H9 (cell line): Measurements from ENCODE around the gene DCDC1. TPM values are rescaled to one million over a fixed set of nuclear protein-coding genes. Genes with fewer than 3 reads are reported as not detected.

Experiments
- DNase-seq: peaks from one replicate; pipeline ENCODE4 v3.0.0-alpha.2; 2017
- H2AFZ ChIP-seq: one replicate; pipeline ENCODE4 v1.6.1; 2013; ENCODE audit warnings: mild to moderate bottlenecking, low read length, control low read depth, moderate library complexity
- H2AK5ac ChIP-seq: 2 replicates; pipeline ENCODE4 v1.6.1; 2013; ENCODE audit warnings: low read length, control low read depth, mixed read lengths; ENCODE audit not compliant: insufficient read length
- H2BK120ac ChIP-seq: one replicate; pipeline ENCODE4 v1.6.1; 2013; ENCODE audit warnings: low read depth, mild to moderate bottlenecking, low read length, control low read depth, inconsistent platforms; ENCODE audit not compliant: poor library complexity, severe bottlenecking
- H2BK12ac ChIP-seq: 2 replicates; pipeline ENCODE4 v1.6.1; 2013; ENCODE audit warnings: low read length, control low read depth, mixed read lengths, low read depth; ENCODE audit not compliant: insufficient read length
- H2BK15ac ChIP-seq: 2 replicates; pipeline ENCODE4 v1.6.1; 2013; ENCODE audit warnings: low read depth, low read length, control low read depth
- H2BK20ac ChIP-seq: one replicate; pipeline ENCODE4 v1.6.1; 2013; ENCODE audit warnings: low read depth, mild to moderate bottlenecking, low read length, control low read depth, inconsistent platforms; ENCODE audit not compliant: poor library complexity, severe bottlenecking
- H2BK5ac ChIP-seq: 2 replicates; pipeline ENCODE4 v1.6.1; 2013; ENCODE audit warnings: low read length, control low read depth, mixed read lengths; ENCODE audit not compliant: insufficient read length
- H3K14ac ChIP-seq: 2 replicates; pipeline ENCODE4 v1.6.1; 2013; ENCODE audit warnings: low read length, control low read depth; ENCODE audit not compliant: insufficient read depth
- H3K18ac ChIP-seq: 2 replicates; pipeline ENCODE4 v1.6.1; 2013; ENCODE audit warnings: low read depth, mild to moderate bottlenecking, mixed read lengths, low read length, control low read depth; ENCODE audit not compliant: insufficient read length
- H3K23ac ChIP-seq: 2 replicates; pipeline ENCODE4 v1.6.1; 2013; ENCODE audit warnings: low read length, control low read depth, mixed read lengths, low read depth; ENCODE audit not compliant: insufficient read length
- H3K23me2 ChIP-seq: 2 replicates; pipeline ENCODE4 v1.6.1; 2013; ENCODE audit warnings: low read depth, mild to moderate bottlenecking, mixed read lengths, low read length, control low read depth; ENCODE audit not compliant: insufficient read length, poor library complexity, severe bottlenecking
- H3K27ac ChIP-seq: 2 replicates; pipeline ENCODE4 v1.5.1; 2013; ENCODE audit warnings: low read length, control low read depth, mixed read lengths, low read depth; ENCODE audit not compliant: insufficient read length
- H3K27me3 ChIP-seq: 2 replicates; pipeline ENCODE4 v1.6.1; 2013; ENCODE audit warnings: low read length, control low read depth, inconsistent platforms; ENCODE audit not compliant: insufficient read depth
- H3K4ac ChIP-seq: 2 replicates; pipeline ENCODE4 v1.6.1; 2013; ENCODE audit warnings: low read depth, mild to moderate bottlenecking, control low read depth, inconsistent platforms, low read length, moderate library complexity
- H3K4me1 ChIP-seq: 2 replicates; pipeline ENCODE4 v1.6.1; 2013; ENCODE audit warnings: low read length, control low read depth, inconsistent platforms; ENCODE audit not compliant: insufficient read depth
- H3K4me2 ChIP-seq: 2 replicates; pipeline ENCODE4 v1.6.1; 2013; ENCODE audit warnings: low read length, control low read depth, mixed read lengths; ENCODE audit not compliant: insufficient read length, insufficient read depth
- H3K56ac ChIP-seq: 2 replicates; pipeline ENCODE4 v1.6.1; 2013; ENCODE audit warnings: low read depth, mild to moderate bottlenecking, mixed read lengths, low read length, control low read depth; ENCODE audit not compliant: insufficient read length
- H3K79me1 ChIP-seq: 2 replicates; pipeline ENCODE4 v1.6.1; 2013; ENCODE audit warnings: low read depth, mild to moderate bottlenecking, moderate library complexity, low read length, control low read depth, inconsistent platforms; ENCODE audit not compliant: insufficient read depth, poor library complexity, severe bottlenecking
- H3K79me2 ChIP-seq: 2 replicates; pipeline ENCODE4 v1.6.1; 2013; ENCODE audit warnings: low read length, control low read depth, inconsistent platforms; ENCODE audit not compliant: insufficient read depth
- H3K9ac ChIP-seq: 2 replicates; pipeline ENCODE4 v1.6.1; 2013; ENCODE audit warnings: low read length, control low read depth, mixed read lengths; ENCODE audit not compliant: insufficient read length; ENCODE audit errors: extremely low read depth
- H3K9me3 ChIP-seq: one replicate; pipeline ENCODE4 v1.6.1; 2013; ENCODE audit warnings: low read depth, low read length, inconsistent platforms; ENCODE audit not compliant: control insufficient read depth
- H3T11ph ChIP-seq: one replicate; pipeline ENCODE4 v1.6.1; 2013; ENCODE audit warnings: mild to moderate bottlenecking, low read length, control low read depth, inconsistent platforms
- H4K20me1 ChIP-seq: one replicate; pipeline ENCODE4 v1.6.1; 2013; ENCODE audit not compliant: control insufficient read depth, insufficient read length, insufficient read depth
- H4K5ac ChIP-seq: 2 replicates; pipeline ENCODE4 v1.6.1; 2013; ENCODE audit warnings: low read depth, mild to moderate bottlenecking, mixed read lengths, low read length, control low read depth; ENCODE audit not compliant: insufficient read length
- H4K8ac ChIP-seq: replicated peaks from 2 replicates; pipeline ENCODE4 v1.6.1; 2013; ENCODE audit warnings: low read length, control low read depth, mixed read lengths, low read depth; ENCODE audit not compliant: insufficient read length
- H4K91ac ChIP-seq: 2 replicates; pipeline ENCODE4 v1.6.1; 2013; ENCODE audit warnings: low read depth, mild to moderate bottlenecking, moderate library complexity, mixed read lengths, low read length, control low read depth; ENCODE audit not compliant: insufficient read length
- H3K27ac Mint-ChIP-seq, 3 experiments: 2 replicates in 2 of 3; 3 replicates in 1 of 3; pipeline ENCODE4 v1.8.0; 2020 to 2021; ENCODE audit warnings: mixed read lengths in 3 of 3, mild to moderate bottlenecking in 1 of 3, moderate library complexity in 1 of 3
- H3K27me3 Mint-ChIP-seq: 2 replicates; pipeline ENCODE4 v1.8.0; 2021; ENCODE audit warnings: low read depth, mild to moderate bottlenecking, moderate library complexity, mixed read lengths
- H3K36me3 Mint-ChIP-seq, 3 experiments: 2 replicates in 2 of 3; 3 replicates in 1 of 3; pipeline ENCODE4 v1.8.0; 2020 to 2021; ENCODE audit warnings: low read depth in 3 of 3, mixed read lengths in 3 of 3; ENCODE audit not compliant: insufficient read depth in 1 of 3
- H3K4me1 Mint-ChIP-seq, 2 experiments: 2 replicates each; pipeline ENCODE4 v1.8.0; 2020; ENCODE audit warnings: mixed read lengths in 2 of 2
- H3K4me3 Mint-ChIP-seq, 2 experiments: 2 replicates in 1 of 2; 3 replicates in 1 of 2; pipeline ENCODE4 v1.8.0; 2020 to 2021; ENCODE audit warnings: mild to moderate bottlenecking in 2 of 2, mixed read lengths in 2 of 2, moderate library complexity in 1 of 2
- H3K9me3 Mint-ChIP-seq, 2 experiments: 2 replicates in 1 of 2; 3 replicates in 1 of 2; pipeline ENCODE4 v1.8.0; 2020; ENCODE audit warnings: mild to moderate bottlenecking in 2 of 2, mixed read lengths in 2 of 2, moderate library complexity in 1 of 2
- WGBS: extraction: QIAGEN DNeasy Blood & Tissue Kit; methylation state at CpG from one replicate; pipeline ENCODE4 v1.1.7; 2013; ENCODE audit warnings: missing lambda C conversion rate, low lambda C conversion rate, mixed read lengths; ENCODE audit not compliant: insufficient read length; ENCODE audit errors: extremely low coverage; 5-methylcytosine and 5-hydroxymethylcytosine counted together
- total RNA-seq: library from RNA; stranded (reverse); gene quantifications from 2 replicates; pipeline ENCODE4 v1.2.1, GENCODE V29; 2021
- TF ChIP-seq, protein P1 (sequence below): fragments of 200-600 bp; sonication (generic); conservative IDR thresholded peaks from 3 replicates; pipeline ENCODE4 v1.8.0; 2021; ENCODE audit warnings: antibody characterized with exemption, mild to moderate bottlenecking

The DCDC1 gene
- total RNA-seq, 1 experiment from 2014 or later = 0.09 TPM

DNA sequence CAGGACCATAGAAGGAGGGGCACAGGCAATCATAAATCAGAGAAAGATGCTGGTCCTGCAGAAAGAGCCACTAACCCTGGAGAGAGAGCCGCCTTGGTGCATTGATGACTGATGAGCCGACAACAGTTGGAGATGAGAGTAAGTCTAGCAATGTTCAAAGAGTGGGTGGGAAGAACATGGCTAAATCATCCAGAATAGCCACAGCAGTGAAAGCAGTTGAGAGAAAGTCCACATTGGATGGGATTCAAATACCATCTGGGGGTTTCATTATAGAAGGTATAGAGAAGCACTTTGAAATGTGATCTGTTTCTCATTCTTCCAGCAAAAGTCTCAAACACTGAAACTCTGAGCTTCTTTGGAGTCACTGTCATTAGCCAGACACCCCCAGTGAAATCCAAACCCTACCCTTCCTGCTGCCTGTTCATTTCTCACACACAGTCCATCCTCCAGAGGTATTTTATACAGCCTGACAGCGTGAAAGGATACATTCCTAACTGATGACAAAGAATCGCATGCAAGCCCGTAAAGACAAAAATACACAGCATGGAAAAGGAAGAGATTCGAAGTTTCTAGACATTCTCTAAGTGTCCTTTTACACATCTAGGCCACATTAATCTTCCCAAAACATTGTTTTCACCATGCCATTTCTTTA is 480.3 kb downstream of the DCDC1 start:
- H3K23ac ChIP-seq = no peak overlapping the region
- H4K91ac ChIP-seq = no peak overlapping the region
- no peak overlapping the region for H2BK12ac ChIP-seq
- no peak overlapping the region for H4K8ac ChIP-seq
- no peak overlapping the region for H3K14ac ChIP-seq
- H3K27ac Mint-ChIP-seq = no peak overlapping the region
- no peaks in the 10 kb centered on the region for H3K9me3 ChIP-seq
- no peaks in the 10 kb centered on the region for H4K20me1 ChIP-seq
- H4K5ac ChIP-seq = no peak overlapping the region
- no CpG with 5 or more reads among the region's 6 CpGs for WGBS
- H3K4ac ChIP-seq = no peak overlapping the region
- H2BK120ac ChIP-seq = no peak overlapping the region
- H3K27ac ChIP-seq = no peak overlapping the region
- H3K18ac ChIP-seq = no peak overlapping the region
- no peaks in the 10 kb centered on the region for H3K23me2 ChIP-seq
- TF ChIP-seq, protein P1, sequence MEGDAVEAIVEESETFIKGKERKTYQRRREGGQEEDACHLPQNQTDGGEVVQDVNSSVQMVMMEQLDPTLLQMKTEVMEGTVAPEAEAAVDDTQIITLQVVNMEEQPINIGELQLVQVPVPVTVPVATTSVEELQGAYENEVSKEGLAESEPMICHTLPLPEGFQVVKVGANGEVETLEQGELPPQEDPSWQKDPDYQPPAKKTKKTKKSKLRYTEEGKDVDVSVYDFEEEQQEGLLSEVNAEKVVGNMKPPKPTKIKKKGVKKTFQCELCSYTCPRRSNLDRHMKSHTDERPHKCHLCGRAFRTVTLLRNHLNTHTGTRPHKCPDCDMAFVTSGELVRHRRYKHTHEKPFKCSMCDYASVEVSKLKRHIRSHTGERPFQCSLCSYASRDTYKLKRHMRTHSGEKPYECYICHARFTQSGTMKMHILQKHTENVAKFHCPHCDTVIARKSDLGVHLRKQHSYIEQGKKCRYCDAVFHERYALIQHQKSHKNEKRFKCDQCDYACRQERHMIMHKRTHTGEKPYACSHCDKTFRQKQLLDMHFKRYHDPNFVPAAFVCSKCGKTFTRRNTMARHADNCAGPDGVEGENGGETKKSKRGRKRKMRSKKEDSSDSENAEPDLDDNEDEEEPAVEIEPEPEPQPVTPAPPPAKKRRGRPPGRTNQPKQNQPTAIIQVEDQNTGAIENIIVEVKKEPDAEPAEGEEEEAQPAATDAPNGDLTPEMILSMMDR = no peak
- H3K36me3 Mint-ChIP-seq = no peaks in the 10 kb centered on the region
- no peak overlapping the region for H3K9ac ChIP-seq
- H3K27me3 Mint-ChIP-seq = no peaks in the 10 kb centered on the region
- H2AK5ac ChIP-seq = no peak overlapping the region
- no peak overlapping the region for H3K4me3 Mint-ChIP-seq
- H3K56ac ChIP-seq = no peak overlapping the region
- no peaks in the 10 kb centered on the region for H3K9me3 Mint-ChIP-seq
- no peaks in the 10 kb centered on the region for H3K4me1 Mint-ChIP-seq
- no peaks in the 10 kb centered on the region for H3K79me2 ChIP-seq
- no peak overlapping the region for H2BK20ac ChIP-seq
- H3K4me2 ChIP-seq = no peak overlapping the region
- no peak overlapping the region for H2BK15ac ChIP-seq
- no peak for DNase-seq
- H2AFZ ChIP-seq = no peak overlapping the region
- no peak overlapping the region for H3T11ph ChIP-seq
- no peak overlapping the region for H2BK5ac ChIP-seq
- H3K4me1 ChIP-seq = no peaks in the 10 kb centered on the region
- H3K79me1 ChIP-seq = no peaks in the 10 kb centered on the region
- H3K27me3 ChIP-seq = no peaks in the 10 kb centered on the region
